H1 (cell line): ENCODE results near the gene TNFAIP2. TPM values are rescaled to one million over a fixed set of nuclear protein-coding genes. Genes with fewer than 3 reads are reported as not detected.

Experiments
- CTCF ChIA-PET: fragments of 300-600 bp; sonication (Branson Sonifier 250); formaldehyde crosslinking; loops from one replicate; lab custom pipeline; 2021; ENCODE audit not compliant: partially characterized antibody; lab: Charles Lee
- POLR2A ChIA-PET: fragments of 300-600 bp; sonication (Branson Sonifier 250); formaldehyde crosslinking; loops from one replicate; lab custom pipeline; 2021; ENCODE audit warnings: inconsistent platforms; ENCODE audit not compliant: partially characterized antibody; lab: Charles Lee
- DNase-seq, 2 experiments: peaks; one replicate each; pipeline versions ENCODE4 v3.0.0 to v3.0.0-alpha.2; 2010 to 2022; ENCODE audit warnings: low spot score in 2 of 2, low read depth in 1 of 2, mixed read lengths in 1 of 2
- FAIRE-seq: peaks from 2 replicates; lab custom pipeline; 2011; peaks lifted over from hg19 to GRCh38; lab: Jason Lieb, UNC
- H2AFZ ChIP-seq: 2 replicates; pipeline ENCODE4 v1.8.1; 2012; ENCODE audit warnings: low read length, inconsistent platforms
- H2AK5ac ChIP-seq: 2 replicates; pipeline ENCODE4 v1.6.1; 2013; ENCODE audit warnings: low read depth, low read length
- H2BK120ac ChIP-seq: replicated peaks from 2 replicates; pipeline ENCODE3; 2013; ENCODE audit warnings: low read depth, low read length, inconsistent platforms
- H2BK12ac ChIP-seq: 2 replicates; pipeline ENCODE4 v1.6.1; 2013; ENCODE audit warnings: low read depth, low read length
- H2BK15ac ChIP-seq: 2 replicates; pipeline ENCODE4 v1.6.1; 2013; ENCODE audit warnings: low read length
- H2BK20ac ChIP-seq: 2 replicates; pipeline ENCODE4 v1.6.1; 2013; ENCODE audit warnings: low read length
- H2BK5ac ChIP-seq: 2 replicates; pipeline ENCODE4 v1.6.1; 2013; ENCODE audit warnings: low read depth, low read length
- H3K14ac ChIP-seq: 2 replicates; pipeline ENCODE4 v1.6.1; 2013; ENCODE audit warnings: inconsistent platforms; ENCODE audit not compliant: insufficient read length
- H3K18ac ChIP-seq: 2 replicates; pipeline ENCODE4 v1.6.1; 2013; ENCODE audit warnings: low read length; ENCODE audit errors: extremely low read depth
- H3K23ac ChIP-seq: 2 replicates; pipeline ENCODE4 v1.6.1; 2013; ENCODE audit warnings: inconsistent platforms; ENCODE audit not compliant: insufficient read length
- H3K23me2 ChIP-seq: 2 replicates; pipeline ENCODE4 v1.6.1; 2013; ENCODE audit warnings: low read depth, low read length
- H3K27ac ChIP-seq: 2 replicates; pipeline ENCODE4 v1.6.1; 2011; ENCODE audit warnings: low read depth, low read length, inconsistent platforms
- H3K27me3 ChIP-seq, 4 experiments: replicated peaks in 1 of 4; 1 replicate in 1 of 4; 2 replicates in 3 of 4; pipeline versions ENCODE4 v1.6.1 to v1.8.1; 2011 to 2013; ENCODE audit warnings: low read length in 3 of 4, mild to moderate bottlenecking in 3 of 4, inconsistent platforms in 2 of 4, mixed read lengths in 2 of 4, moderate library complexity in 1 of 4; ENCODE audit not compliant: control insufficient read depth in 3 of 4, insufficient read depth in 3 of 4; ENCODE audit errors: extremely low read depth in 1 of 4
- H3K36me3 ChIP-seq, 4 experiments: 2 replicates each; pipeline versions ENCODE4 v1.6.1 to v1.8.1; 2011 to 2013; ENCODE audit warnings: mild to moderate bottlenecking in 4 of 4, low read length in 3 of 4, moderate library complexity in 2 of 4, control low read depth in 1 of 4, inconsistent platforms in 1 of 4; ENCODE audit not compliant: insufficient read depth in 4 of 4, control insufficient read depth in 2 of 4
- H3K4ac ChIP-seq: replicated peaks from 2 replicates; pipeline ENCODE3; 2013; ENCODE audit warnings: low read length, low read depth, mixed read lengths, inconsistent platforms; ENCODE audit not compliant: insufficient read length
- H3K4me1 ChIP-seq, 4 experiments: replicated peaks in 1 of 4; 1 replicate in 1 of 4; 2 replicates in 3 of 4; pipeline versions ENCODE4 v1.6.1 to v1.8.1; 2011 to 2013; ENCODE audit warnings: low read length in 3 of 4, inconsistent platforms in 2 of 4, mixed read lengths in 1 of 4; ENCODE audit not compliant: insufficient read depth in 4 of 4, control insufficient read depth in 3 of 4
- H3K4me2 ChIP-seq, 2 experiments: 2 replicates each; pipeline versions ENCODE4 v1.6.1 to v1.8.1; 2011 to 2013; ENCODE audit warnings: low read depth in 2 of 2, low read length in 2 of 2, control low read depth in 1 of 2, inconsistent platforms in 1 of 2, mild to moderate bottlenecking in 1 of 2; ENCODE audit not compliant: insufficient read depth in 1 of 2
- H3K4me3 ChIP-seq, 4 experiments: fragments of 200-600, 300-600 bp in 1 of 4; sonication (generic), shearing (Covaris generic), sonication (Bioruptor Twin) in 1 of 4; 2 replicates each; pipeline versions ENCODE4 v1.5.1 to v1.8.1; 2011 to 2016; ENCODE audit warnings: low read length in 4 of 4, low read depth in 3 of 4, control low read depth in 2 of 4, inconsistent platforms in 2 of 4, mild to moderate bottlenecking in 2 of 4, mixed read lengths in 1 of 4, moderate library complexity in 1 of 4; ENCODE audit not compliant: insufficient read depth in 2 of 4; ENCODE audit errors: extremely low read depth in 1 of 4
- H3K56ac ChIP-seq: replicated peaks from 2 replicates; pipeline ENCODE3; 2013; ENCODE audit warnings: low read depth, mild to moderate bottlenecking, mixed read lengths, low read length, inconsistent platforms; ENCODE audit not compliant: insufficient read length
- H3K79me1 ChIP-seq: 2 replicates; pipeline ENCODE4 v1.6.1; 2013; ENCODE audit warnings: low read depth, low read length, control low read depth
- H3K79me2 ChIP-seq, 2 experiments: 2 replicates each; pipeline versions ENCODE4 v1.6.1 to v1.8.1; 2012 to 2013; ENCODE audit warnings: low read length in 2 of 2, mild to moderate bottlenecking in 2 of 2, inconsistent platforms in 1 of 2; ENCODE audit not compliant: insufficient read depth in 2 of 2, control insufficient read depth in 1 of 2
- H3K9ac ChIP-seq, 4 experiments: replicated peaks in 1 of 4; 1 replicate in 1 of 4; 2 replicates in 3 of 4; pipeline versions ENCODE4 v1.6.1 to v1.8.1; 2011 to 2013; ENCODE audit warnings: low read depth in 3 of 4, low read length in 3 of 4, control low read depth in 2 of 4, mild to moderate bottlenecking in 2 of 4, moderate library complexity in 2 of 4, inconsistent platforms in 1 of 4; ENCODE audit errors: extremely low read depth in 1 of 4
- H3K9me3 ChIP-seq, 2 experiments: 2 replicates each; pipeline versions ENCODE4 v1.6.1 to v1.8.1; 2012 to 2013; ENCODE audit warnings: mild to moderate bottlenecking in 2 of 2, moderate library complexity in 2 of 2, control low read depth in 1 of 2, inconsistent platforms in 1 of 2, low read depth in 1 of 2, low read length in 1 of 2, mixed read lengths in 1 of 2; ENCODE audit not compliant: insufficient read depth in 2 of 2
- H4K20me1 ChIP-seq, 2 experiments: replicated peaks in 1 of 2; 2 replicates each; pipeline versions ENCODE3 to v1.8.1; 2011 to 2013; ENCODE audit warnings: inconsistent platforms in 2 of 2, low read length in 2 of 2, mild to moderate bottlenecking in 1 of 2; ENCODE audit not compliant: insufficient read depth in 2 of 2, control insufficient read depth in 1 of 2
- H4K5ac ChIP-seq: 2 replicates; pipeline ENCODE4 v1.6.1; 2013; ENCODE audit warnings: low read length, low read depth, mixed read lengths, inconsistent platforms; ENCODE audit not compliant: insufficient read length
- H4K8ac ChIP-seq: 2 replicates; pipeline ENCODE4 v1.8.0; 2013; ENCODE audit warnings: mild to moderate bottlenecking, moderate library complexity, low read length, inconsistent platforms; ENCODE audit not compliant: insufficient read depth; ENCODE audit errors: extremely low read depth
- H4K91ac ChIP-seq: replicated peaks from 2 replicates; pipeline ENCODE3; 2013; ENCODE audit warnings: low read length, mixed read lengths, inconsistent platforms; ENCODE audit not compliant: insufficient read length
- E2F6 ChIP-seq: IDR thresholded peaks from 2 replicates; pipeline ENCODE4 v1.6.1; 2012; ENCODE audit warnings: inconsistent platforms
- FOSL1 ChIP-seq: IDR thresholded peaks from 2 replicates; pipeline ENCODE4 v1.6.1; 2011; ENCODE audit warnings: mild to moderate bottlenecking, low read depth, low read length, moderate library complexity; ENCODE audit not compliant: insufficient read depth
- WGBS, 2 experiments: shearing (Covaris generic) in 1 of 2; methylation state at CpG; one replicate each; pipeline versions ENCODE4 v1.1.6 to v1.1.7; 2013 to 2015; ENCODE audit warnings: low lambda C conversion rate in 2 of 2, mixed read lengths in 2 of 2, inconsistent platforms in 1 of 2, low coverage in 1 of 2, missing lambda C conversion rate in 1 of 2; ENCODE audit not compliant: insufficient replicate concordance in 2 of 2, insufficient coverage in 1 of 2, insufficient read length in 1 of 2; ENCODE audit errors: extremely low coverage in 1 of 2, missing lambda C conversion rate in 1 of 2; 5-methylcytosine and 5-hydroxymethylcytosine counted together
- polyA plus RNA-seq, 7 experiments: library from polyadenylated mRNA; depleted of rRNA in 3 of 7; stranded (reverse) in 5 of 7; unstranded in 2 of 7; fragments of >200 nt in 5 of 7; fragments of 200-250 nt in 2 of 7; gene quantifications; 1 replicate in 5 of 7; 2 replicates in 1 of 7; 4 replicates in 1 of 7; pipeline versions ENCODE4 v1.2.1 to v1.2.3, GENCODE V29; 2011 to 2013; ENCODE audit warnings: missing spikeins in 2 of 7, mixed read lengths in 2 of 7
- total RNA-seq: library from RNA; stranded (reverse); fragmentation: NEBNext Ultra II Directional; extraction: Animal tissue kit (Norgen Biotek cat#: 25700); gene quantifications from 2 replicates; pipeline ENCODE4 v1.2.1, GENCODE V29; 2021

The TNFAIP2 gene
- total and polyA plus RNA-seq, 2 of the 8 experiments (the other 6 are each of a cell fraction or from before 2014, with no cell fraction given) = 28.3 to 34.5 TPM

- no peak overlapping the region for H3K4me2 ChIP-seq
- no peak overlapping the region for H2AK5ac ChIP-seq
- H4K20me1 ChIP-seq = peaks cover 0 to 1% of the 10 kb centered on the region in 2 experiments
- H3K56ac ChIP-seq = no peak overlapping the region
- no peak overlapping the region for H3K27ac ChIP-seq
- no peaks in the 10 kb centered on the region for H3K9me3 ChIP-seq
- H3K4ac ChIP-seq = no peak overlapping the region
- no peak overlapping the region for H3K9ac ChIP-seq
- H2BK120ac ChIP-seq = no peak overlapping the region
- peaks cover 3 to 23% (median 7%) of the 10 kb centered on the region in 4 experiments for H3K4me1 ChIP-seq
- H3K79me2 ChIP-seq = no peaks in the 10 kb centered on the region
- peaks cover 4% of the 10 kb centered on the region; the same call in 1 of the 2 replicates for H3K23me2 ChIP-seq
- no peaks in the 10 kb centered on the region for H3K79me1 ChIP-seq
- H2BK15ac ChIP-seq = 0 out of 2 replicates have a peak overlapping the region, but pooled peaks have one; percentile 10
- CTCF ChIA-PET = interaction anchor here (0.8 to 5.4 kb wide), 5 partner anchors 11 to 48 kb away, joined by 3 to 58 read pairs (median 5); no protein-coding TSS in a partner anchor
- H4K5ac ChIP-seq = no peak overlapping the region
- H2BK12ac ChIP-seq = peak overlapping the region; percentile 35; the same call in 1 of the 2 replicates
- no peak overlapping the region for H3K18ac ChIP-seq
- H3K27me3 ChIP-seq = peaks cover 0 to 12% (median 6%) of the 10 kb centered on the region in 4 experiments; a peak in 4 of 7 replicates
- no peak overlapping the region for H3K4me3 ChIP-seq
- H4K8ac ChIP-seq = no peak overlapping the region
- no peak overlapping the region for H2BK5ac ChIP-seq
- no peak overlapping the region for H3K14ac ChIP-seq
- H3K23ac ChIP-seq = no peak overlapping the region
- POLR2A ChIA-PET = interaction anchor here (0.9 to 1.1 kb wide), 2 partner anchors 11 to 35 kb away, joined by 3 to 5 read pairs; no protein-coding TSS in a partner anchor
- no peak overlapping the region for H2AFZ ChIP-seq
- no peaks in the 10 kb centered on the region for H3K36me3 ChIP-seq
- H4K91ac ChIP-seq = no peak overlapping the region
- no peak for FAIRE-seq
- WGBS, 2 experiments = 77% methylated on average over 12 of the region's 13 CpGs; no CpG with 5 or more reads in 1 of the 2 experiments
- TF ChIP-seq E2F6 (no peak), FOSL1 (no peak)
- TF ChIP-seq, all 59 proteins: peak for 0
- H2BK20ac ChIP-seq = no peak overlapping the region
- no peak for DNase-seq
Observed at GRCh38 chr14:103093856-103094405, 29.3 kb upstream of the TNFAIP2 start.
